ENCODE data around the gene APBA2.

- TF ChIP-seq, protein P1, sequence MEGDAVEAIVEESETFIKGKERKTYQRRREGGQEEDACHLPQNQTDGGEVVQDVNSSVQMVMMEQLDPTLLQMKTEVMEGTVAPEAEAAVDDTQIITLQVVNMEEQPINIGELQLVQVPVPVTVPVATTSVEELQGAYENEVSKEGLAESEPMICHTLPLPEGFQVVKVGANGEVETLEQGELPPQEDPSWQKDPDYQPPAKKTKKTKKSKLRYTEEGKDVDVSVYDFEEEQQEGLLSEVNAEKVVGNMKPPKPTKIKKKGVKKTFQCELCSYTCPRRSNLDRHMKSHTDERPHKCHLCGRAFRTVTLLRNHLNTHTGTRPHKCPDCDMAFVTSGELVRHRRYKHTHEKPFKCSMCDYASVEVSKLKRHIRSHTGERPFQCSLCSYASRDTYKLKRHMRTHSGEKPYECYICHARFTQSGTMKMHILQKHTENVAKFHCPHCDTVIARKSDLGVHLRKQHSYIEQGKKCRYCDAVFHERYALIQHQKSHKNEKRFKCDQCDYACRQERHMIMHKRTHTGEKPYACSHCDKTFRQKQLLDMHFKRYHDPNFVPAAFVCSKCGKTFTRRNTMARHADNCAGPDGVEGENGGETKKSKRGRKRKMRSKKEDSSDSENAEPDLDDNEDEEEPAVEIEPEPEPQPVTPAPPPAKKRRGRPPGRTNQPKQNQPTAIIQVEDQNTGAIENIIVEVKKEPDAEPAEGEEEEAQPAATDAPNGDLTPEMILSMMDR (IDR thresholded peaks at IDR 0.05), result no peak
- no peak for TF ChIP-seq POLR2A (IDR thresholded peaks at IDR 0.05)
These were observed 217.4 kb downstream of the APBA2 start for GRCh38 chr15:29102911-29103823.
